ENCODE results near the gene RHAG.
A peak's percentile ranks its signal among the peaks of the same experiment; 100 is the strongest.
"Not testable (repeated sequence)": the region's sequence is repeated elsewhere in the genome, so short reads cannot be mapped to it uniquely, and the experiment has no call there.

Gene RHAG

DNA sequence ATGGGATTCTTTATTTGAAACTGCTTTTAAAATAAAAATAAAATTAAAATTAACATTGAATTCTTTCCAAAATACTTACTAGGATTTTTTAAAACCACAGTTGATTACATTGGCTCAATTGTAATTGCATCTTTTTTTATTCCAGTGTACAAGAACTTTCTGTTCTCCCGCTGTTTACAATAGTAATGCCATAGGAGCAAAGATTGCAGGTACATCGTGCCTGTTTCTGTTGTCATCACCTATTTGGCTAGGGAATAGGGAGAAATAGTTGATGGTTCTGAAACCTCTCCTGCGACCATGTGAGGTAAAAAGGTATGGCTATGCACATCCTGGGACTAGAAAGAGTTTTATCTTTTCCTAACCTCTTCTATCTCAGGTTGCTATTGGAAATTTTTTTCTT, 28.2 kb upstream of the RHAG start:
- TF ChIP-seq, protein P1, sequence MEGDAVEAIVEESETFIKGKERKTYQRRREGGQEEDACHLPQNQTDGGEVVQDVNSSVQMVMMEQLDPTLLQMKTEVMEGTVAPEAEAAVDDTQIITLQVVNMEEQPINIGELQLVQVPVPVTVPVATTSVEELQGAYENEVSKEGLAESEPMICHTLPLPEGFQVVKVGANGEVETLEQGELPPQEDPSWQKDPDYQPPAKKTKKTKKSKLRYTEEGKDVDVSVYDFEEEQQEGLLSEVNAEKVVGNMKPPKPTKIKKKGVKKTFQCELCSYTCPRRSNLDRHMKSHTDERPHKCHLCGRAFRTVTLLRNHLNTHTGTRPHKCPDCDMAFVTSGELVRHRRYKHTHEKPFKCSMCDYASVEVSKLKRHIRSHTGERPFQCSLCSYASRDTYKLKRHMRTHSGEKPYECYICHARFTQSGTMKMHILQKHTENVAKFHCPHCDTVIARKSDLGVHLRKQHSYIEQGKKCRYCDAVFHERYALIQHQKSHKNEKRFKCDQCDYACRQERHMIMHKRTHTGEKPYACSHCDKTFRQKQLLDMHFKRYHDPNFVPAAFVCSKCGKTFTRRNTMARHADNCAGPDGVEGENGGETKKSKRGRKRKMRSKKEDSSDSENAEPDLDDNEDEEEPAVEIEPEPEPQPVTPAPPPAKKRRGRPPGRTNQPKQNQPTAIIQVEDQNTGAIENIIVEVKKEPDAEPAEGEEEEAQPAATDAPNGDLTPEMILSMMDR (conservative IDR thresholded peaks at IDR 0.05; ENCODE audit: low read depth, low read length): no peak
- no peak overlapping the region for H3K4me3 ChIP-seq (ENCODE audit: low read length)
- no peak for DNase-seq (ENCODE audit: low read depth)

DNA sequence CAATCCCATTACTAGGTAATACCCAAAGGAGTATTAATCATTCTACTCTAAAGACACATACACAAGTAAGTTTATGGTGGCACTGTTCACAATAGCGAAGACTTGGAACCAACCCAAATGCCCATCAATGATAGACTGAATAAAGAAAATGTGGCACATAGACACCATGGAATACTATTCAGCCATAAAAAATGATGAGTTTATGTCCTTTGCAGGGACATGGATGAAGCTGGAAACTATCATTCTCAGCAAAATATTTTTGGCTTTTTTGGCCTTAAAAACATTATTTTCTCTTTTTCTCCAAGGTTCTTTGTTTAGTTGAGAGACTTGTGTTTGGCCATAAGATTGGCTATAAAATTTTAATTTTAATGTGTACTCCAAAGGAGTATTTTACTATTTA, 27.4 kb upstream of the RHAG start:
- H3K4me3 ChIP-seq (ENCODE audit: low read length); DNase-seq (ENCODE audit: low read depth): not testable (repeated sequence)

DNA sequence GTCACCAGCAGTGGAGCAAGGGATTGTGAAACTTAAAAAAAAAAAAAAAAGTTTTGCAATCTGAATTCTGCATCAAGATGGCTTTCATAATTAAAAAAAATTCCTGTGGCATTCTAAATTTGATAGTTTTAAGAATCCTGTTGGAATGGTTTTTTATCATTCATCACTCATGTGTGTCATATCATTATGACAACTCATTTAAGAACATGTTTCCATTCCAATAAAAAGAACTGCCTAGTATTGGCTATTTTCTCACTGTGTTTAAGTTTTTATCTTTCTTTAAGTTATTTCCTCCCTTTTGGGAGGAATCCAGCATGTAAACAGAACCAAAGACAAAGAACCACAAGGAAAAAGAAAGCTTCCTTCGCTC, 26.2 kb upstream of the RHAG start:
- no peak overlapping the region for H3K4me3 ChIP-seq (ENCODE audit: low read length)
- TF ChIP-seq, protein P1 (conservative IDR thresholded peaks at IDR 0.05; ENCODE audit: low read depth, low read length): no peak
- DNase-seq (ENCODE audit: low read depth): no peak

DNA sequence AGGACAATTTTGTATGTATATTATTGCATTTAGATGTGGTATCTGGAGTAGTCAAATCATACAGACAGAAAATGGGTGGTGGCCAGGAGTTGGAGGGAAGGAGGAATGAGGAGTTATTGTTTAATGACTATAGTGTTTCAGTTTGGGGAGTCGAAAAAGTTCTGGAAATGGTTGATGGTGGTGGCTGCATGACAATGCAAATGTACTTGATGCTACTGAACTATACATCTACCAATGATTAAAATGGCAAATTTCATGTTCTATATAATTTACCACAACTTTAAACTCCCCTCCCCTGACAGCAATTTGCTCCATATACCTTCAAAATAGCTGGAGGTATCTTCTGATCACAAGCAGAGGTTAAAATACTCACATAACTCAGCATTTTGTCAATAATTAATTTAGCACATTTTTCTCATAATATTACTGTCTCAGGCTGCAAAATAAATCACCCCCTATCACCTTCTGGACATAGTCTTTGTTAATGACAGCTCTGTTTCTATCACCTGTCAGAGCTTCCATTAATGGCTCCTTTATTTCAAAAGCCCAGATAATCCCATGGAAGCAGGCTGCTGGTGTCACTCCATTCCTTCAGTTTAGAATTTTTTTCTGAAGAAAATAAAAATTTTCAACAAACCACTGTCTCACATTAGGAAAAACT, 25.7 kb upstream of the RHAG start:
- TF ChIP-seq, protein P1 (conservative IDR thresholded peaks at IDR 0.05; ENCODE audit: low read depth, low read length): no peak
- no peak overlapping the region for H3K4me3 ChIP-seq (ENCODE audit: low read length)
- DNase-seq (ENCODE audit: low read depth): no peak

DNA sequence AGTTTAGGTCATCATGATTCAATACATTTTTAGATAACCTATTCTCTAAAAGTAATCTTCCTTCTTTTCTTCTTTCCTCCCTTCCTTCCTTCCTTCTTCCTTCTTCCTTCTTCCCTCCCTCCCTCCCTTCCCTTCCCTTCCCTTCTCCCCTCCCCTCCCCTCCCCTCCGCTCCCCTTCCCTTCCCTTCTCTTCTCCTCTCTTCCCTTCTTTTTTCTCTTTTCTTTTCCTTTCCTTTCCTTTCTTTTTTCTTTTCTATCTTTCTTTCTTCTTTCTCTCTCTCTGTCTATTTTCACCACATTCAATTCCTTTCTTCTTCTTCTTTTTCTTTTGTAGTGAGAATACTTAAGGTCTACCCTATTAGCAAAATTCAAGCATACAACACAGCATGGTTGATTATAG, 17.3 kb upstream of the RHAG start:
- TF ChIP-seq, protein P1 (conservative IDR thresholded peaks at IDR 0.05; ENCODE audit: low read depth, low read length): no peak
- no peak for DNase-seq (ENCODE audit: low read depth)
- H3K4me3 ChIP-seq (ENCODE audit: low read length): no peak overlapping the region

DNA sequence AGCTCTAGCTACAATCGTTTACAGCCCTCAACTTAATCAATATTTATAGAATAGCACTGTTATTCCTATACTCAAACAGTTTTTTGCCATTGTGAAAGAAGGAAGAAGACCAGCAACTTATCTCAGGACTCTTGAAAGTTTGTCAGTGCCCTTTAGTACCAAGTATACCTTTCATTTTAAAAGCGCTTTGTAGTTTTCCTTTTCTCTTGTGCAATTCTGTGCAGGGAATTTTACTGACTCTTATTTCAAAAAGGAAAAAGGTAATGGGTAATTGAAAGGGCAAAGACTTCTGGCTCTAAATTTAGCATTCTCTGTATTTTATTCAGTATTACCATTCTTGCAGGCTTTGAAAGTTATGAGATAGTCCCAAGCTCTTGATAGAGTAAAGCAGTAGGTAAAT, 16.8 kb upstream of the RHAG start:
- no peak for DNase-seq (ENCODE audit: low read depth)
- H3K4me3 ChIP-seq (ENCODE audit: low read length): no peak overlapping the region
- TF ChIP-seq, protein P1 (conservative IDR thresholded peaks at IDR 0.05; ENCODE audit: low read depth, low read length): no peak

DNA sequence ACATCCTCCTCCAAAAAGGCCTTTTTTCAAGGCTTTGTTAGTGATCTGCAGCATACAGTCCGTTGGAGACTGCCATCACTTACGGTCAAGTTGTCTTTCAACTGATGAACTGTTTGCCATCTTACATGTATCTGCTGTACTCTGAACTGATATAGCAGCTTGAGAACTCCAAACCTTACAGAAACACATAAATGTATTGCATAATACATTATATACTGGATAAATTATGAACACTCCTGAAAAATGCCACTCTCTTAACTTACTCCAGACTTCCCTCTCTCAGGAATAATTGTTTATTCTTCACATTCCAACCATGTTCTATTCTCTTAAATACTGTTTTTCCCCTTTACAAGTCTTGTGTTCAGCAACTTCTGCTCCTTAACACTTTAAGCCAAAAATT, 14.6 kb upstream of the RHAG start:
- TF ChIP-seq, protein P1 (conservative IDR thresholded peaks at IDR 0.05; ENCODE audit: low read depth, low read length): no peak
- no peak for DNase-seq (ENCODE audit: low read depth)
- no peak overlapping the region for H3K4me3 ChIP-seq (ENCODE audit: low read length)

DNA sequence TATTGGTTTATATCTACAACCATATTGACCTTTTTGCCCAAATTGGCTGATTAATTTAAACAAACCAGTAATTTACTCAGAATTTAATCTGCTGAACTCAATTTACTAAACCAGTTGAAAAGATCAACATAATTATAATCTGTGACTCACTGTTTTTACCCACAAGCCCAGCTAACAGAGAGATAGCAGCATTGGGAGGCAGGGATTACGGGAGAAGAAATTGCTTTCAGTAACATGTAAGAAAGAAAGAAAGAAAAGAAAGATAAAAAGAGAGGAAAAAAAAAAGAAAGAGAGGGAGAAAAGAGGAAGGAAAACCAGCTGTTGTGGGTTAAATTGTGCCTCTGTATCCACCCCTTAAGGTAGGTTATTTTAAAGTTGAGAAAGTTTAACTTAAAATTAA, 13.3 kb upstream of the RHAG start:
- TF ChIP-seq, protein P1 (conservative IDR thresholded peaks at IDR 0.05; ENCODE audit: low read depth, low read length): no peak
- peak; percentile 10 for DNase-seq (ENCODE audit: low read depth)
- H3K4me3 ChIP-seq (ENCODE audit: low read length): no peak overlapping the region

Measured in retinal pigment epithelial cell (primary cell).